Neural cell (in vitro differentiated cells): ENCODE measurements around the gene GPS2. TPM values are rescaled to one million over a fixed set of nuclear protein-coding genes. Genes with fewer than 3 reads are reported as not detected.

Experiments used
- H2AFZ ChIP-seq: fragments of 200-600, 300-800 bp; sonication (generic), shearing (Covaris generic); 2 replicates; pipeline ENCODE4 v1.6.0; 2014; ENCODE audit warnings: low read depth, mild to moderate bottlenecking, antibody characterized with exemption, low read length, moderate library complexity
- H3F3A ChIP-seq: fragments of 200-600 bp; shearing (Covaris generic); 2 replicates; pipeline ENCODE4 v1.6.1; 2016; ENCODE audit warnings: mild to moderate bottlenecking, moderate library complexity, mixed read lengths, antibody characterized with exemption, low read length; ENCODE audit not compliant: insufficient read depth, poor library complexity, severe bottlenecking
- H3K27ac ChIP-seq: fragments of 200-600, 300-800 bp; sonication (generic), shearing (Covaris generic); 2 replicates; pipeline ENCODE4 v1.5.1; 2014; ENCODE audit warnings: mild to moderate bottlenecking, low read length, moderate library complexity
- H3K27me3 ChIP-seq: fragments of 300-800, 200-600 bp; sonication (generic), shearing (Covaris generic); 2 replicates; pipeline ENCODE4 v1.6.0; 2014; ENCODE audit warnings: mild to moderate bottlenecking, low read depth, low read length, moderate library complexity; ENCODE audit not compliant: insufficient read depth
- H3K36me3 ChIP-seq: fragments of 300-800, 200-600 bp; sonication (generic), shearing (Covaris generic); 2 replicates; pipeline ENCODE4 v1.5.1; 2014; ENCODE audit warnings: mild to moderate bottlenecking, antibody characterized with exemption, low read length, moderate library complexity; ENCODE audit not compliant: insufficient read depth
- H3K4me2 ChIP-seq: fragments of 300-800, 200-600 bp; sonication (generic), shearing (Covaris generic); 2 replicates; pipeline ENCODE4 v1.6.0; 2014; ENCODE audit warnings: mild to moderate bottlenecking, low read length
- H3K4me3 ChIP-seq: fragments of 300-800, 200-600 bp; sonication (generic), shearing (Covaris generic); 2 replicates; pipeline ENCODE4 v1.5.1; 2014; ENCODE audit warnings: mild to moderate bottlenecking, low read length, moderate library complexity
- H3K79me2 ChIP-seq: fragments of 200-600 bp; shearing (Covaris generic); replicated peaks from 2 replicates; pipeline ENCODE4 v1.6.0; 2014; ENCODE audit warnings: mild to moderate bottlenecking, low read length, moderate library complexity; ENCODE audit not compliant: insufficient read depth
- H3K9ac ChIP-seq: fragments of 300-800, 200-600 bp; sonication (generic), shearing (Covaris generic); 2 replicates; pipeline ENCODE4 v1.6.1; 2016; ENCODE audit warnings: mild to moderate bottlenecking, low read length, mixed read lengths
- H3K9me2 ChIP-seq: fragments of 200-600 bp; shearing (Covaris generic); 2 replicates; pipeline ENCODE4 v1.6.1; 2016; ENCODE audit warnings: mild to moderate bottlenecking, low read length, mixed read lengths; ENCODE audit not compliant: insufficient read depth
- H3K9me3 ChIP-seq: fragments of 200-600, 300-800 bp; sonication (generic), shearing (Covaris generic); 2 replicates; pipeline ENCODE4 v1.6.1; 2016; ENCODE audit warnings: mild to moderate bottlenecking, mixed run types, low read length, moderate library complexity, mixed read lengths
- H4K20me1 ChIP-seq: fragments of 200-600 bp; shearing (Covaris generic); 2 replicates; pipeline ENCODE4 v1.6.1; 2016; ENCODE audit warnings: mild to moderate bottlenecking, mixed run types; ENCODE audit not compliant: insufficient read depth
- EP300 ChIP-seq: fragments of 450-650 bp; conservative IDR thresholded peaks from 2 replicates; pipeline ENCODE4 v1.6.1; 2014; ENCODE audit warnings: antibody characterized with exemption, mild to moderate bottlenecking, moderate library complexity; ENCODE audit not compliant: poor library complexity, severe bottlenecking
- EZH2 ChIP-seq: fragments of 200-600, 300-800 bp; shearing (Covaris generic), sonication (generic); IDR thresholded peaks from 2 replicates; pipeline ENCODE4 v1.6.1; 2014; ENCODE audit warnings: antibody characterized with exemption, low read length, borderline replicate concordance, mild to moderate bottlenecking; ENCODE audit not compliant: insufficient read depth, poor library complexity, severe bottlenecking
- MXI1 ChIP-seq: fragments of 450-650 bp; conservative IDR thresholded peaks from 2 replicates; pipeline ENCODE4 v1.6.1; 2014; ENCODE audit warnings: antibody characterized with exemption, mild to moderate bottlenecking; ENCODE audit not compliant: poor library complexity, severe bottlenecking
- POLR2AphosphoS5 ChIP-seq: IDR thresholded peaks from 2 replicates; pipeline ENCODE4 v1.6.1; 2012
- RAD21 ChIP-seq: fragments of 450-650 bp; conservative IDR thresholded peaks from 2 replicates; pipeline ENCODE4 v1.6.1; 2014; ENCODE audit warnings: antibody characterized with exemption, mild to moderate bottlenecking, moderate library complexity
- SMC3 ChIP-seq: fragments of 450-650 bp; conservative IDR thresholded peaks from 2 replicates; pipeline ENCODE4 v1.6.1; 2014; ENCODE audit warnings: antibody characterized with exemption, mild to moderate bottlenecking, moderate library complexity; ENCODE audit not compliant: poor library complexity
- TAF1 ChIP-seq: IDR thresholded peaks from 2 replicates; pipeline ENCODE4 v1.6.1; 2012; ENCODE audit warnings: low read depth
- polyA plus RNA-seq: library from polyadenylated mRNA; depleted of rRNA; stranded (reverse); fragments of >200 nt; gene quantifications from 2 replicates; pipeline ENCODE4 v1.2.3, GENCODE V29; 2014
- TF ChIP-seq, protein P1 (sequence below): fragments of 450-650 bp; IDR thresholded peaks from 2 replicates; pipeline ENCODE4 v1.5.1; 2014; ENCODE audit warnings: antibody characterized with exemption, mild to moderate bottlenecking, moderate library complexity; ENCODE audit not compliant: poor library complexity, severe bottlenecking
- TF ChIP-seq, protein P2 (sequence below): IDR thresholded peaks from 2 replicates; pipeline ENCODE4 v1.6.1; 2012; ENCODE audit warnings: borderline replicate concordance

The GPS2 gene
- polyA plus RNA-seq, 1 donor from 2014 or later: 108 TPM

DNA sequence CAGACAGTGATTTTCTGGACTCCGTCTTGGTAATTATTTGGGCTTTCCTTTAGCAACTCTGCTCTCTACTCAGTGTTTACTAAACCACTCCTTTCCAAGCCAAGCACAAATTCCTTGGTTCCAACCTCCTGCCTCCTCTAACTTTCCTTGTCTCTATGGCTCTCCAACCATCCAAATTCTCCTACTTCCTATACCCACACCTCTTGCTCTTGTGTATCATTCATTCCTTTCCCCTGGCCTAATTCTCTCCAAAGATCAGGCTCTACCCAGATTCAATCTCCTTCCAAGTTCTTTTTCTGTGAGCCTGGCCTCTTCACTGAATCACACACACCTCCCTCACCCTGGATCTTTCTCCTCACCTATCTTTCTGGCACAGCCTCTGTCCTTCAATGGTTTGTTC is 12.8 kb upstream of the GPS2 start:
- no peaks in the 10 kb centered on the region for H3K9me3 ChIP-seq
- no peak overlapping the region for H2AFZ ChIP-seq
- TF ChIP-seq MXI1 (no peak), TAF1 (no peak), EP300 (no peak), SMC3 (no peak), EZH2 (no peak), RAD21 (no peak), POLR2AphosphoS5 (no peak)
- TF ChIP-seq, protein P1, sequence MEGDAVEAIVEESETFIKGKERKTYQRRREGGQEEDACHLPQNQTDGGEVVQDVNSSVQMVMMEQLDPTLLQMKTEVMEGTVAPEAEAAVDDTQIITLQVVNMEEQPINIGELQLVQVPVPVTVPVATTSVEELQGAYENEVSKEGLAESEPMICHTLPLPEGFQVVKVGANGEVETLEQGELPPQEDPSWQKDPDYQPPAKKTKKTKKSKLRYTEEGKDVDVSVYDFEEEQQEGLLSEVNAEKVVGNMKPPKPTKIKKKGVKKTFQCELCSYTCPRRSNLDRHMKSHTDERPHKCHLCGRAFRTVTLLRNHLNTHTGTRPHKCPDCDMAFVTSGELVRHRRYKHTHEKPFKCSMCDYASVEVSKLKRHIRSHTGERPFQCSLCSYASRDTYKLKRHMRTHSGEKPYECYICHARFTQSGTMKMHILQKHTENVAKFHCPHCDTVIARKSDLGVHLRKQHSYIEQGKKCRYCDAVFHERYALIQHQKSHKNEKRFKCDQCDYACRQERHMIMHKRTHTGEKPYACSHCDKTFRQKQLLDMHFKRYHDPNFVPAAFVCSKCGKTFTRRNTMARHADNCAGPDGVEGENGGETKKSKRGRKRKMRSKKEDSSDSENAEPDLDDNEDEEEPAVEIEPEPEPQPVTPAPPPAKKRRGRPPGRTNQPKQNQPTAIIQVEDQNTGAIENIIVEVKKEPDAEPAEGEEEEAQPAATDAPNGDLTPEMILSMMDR: no peak
- TF ChIP-seq, protein P2, sequence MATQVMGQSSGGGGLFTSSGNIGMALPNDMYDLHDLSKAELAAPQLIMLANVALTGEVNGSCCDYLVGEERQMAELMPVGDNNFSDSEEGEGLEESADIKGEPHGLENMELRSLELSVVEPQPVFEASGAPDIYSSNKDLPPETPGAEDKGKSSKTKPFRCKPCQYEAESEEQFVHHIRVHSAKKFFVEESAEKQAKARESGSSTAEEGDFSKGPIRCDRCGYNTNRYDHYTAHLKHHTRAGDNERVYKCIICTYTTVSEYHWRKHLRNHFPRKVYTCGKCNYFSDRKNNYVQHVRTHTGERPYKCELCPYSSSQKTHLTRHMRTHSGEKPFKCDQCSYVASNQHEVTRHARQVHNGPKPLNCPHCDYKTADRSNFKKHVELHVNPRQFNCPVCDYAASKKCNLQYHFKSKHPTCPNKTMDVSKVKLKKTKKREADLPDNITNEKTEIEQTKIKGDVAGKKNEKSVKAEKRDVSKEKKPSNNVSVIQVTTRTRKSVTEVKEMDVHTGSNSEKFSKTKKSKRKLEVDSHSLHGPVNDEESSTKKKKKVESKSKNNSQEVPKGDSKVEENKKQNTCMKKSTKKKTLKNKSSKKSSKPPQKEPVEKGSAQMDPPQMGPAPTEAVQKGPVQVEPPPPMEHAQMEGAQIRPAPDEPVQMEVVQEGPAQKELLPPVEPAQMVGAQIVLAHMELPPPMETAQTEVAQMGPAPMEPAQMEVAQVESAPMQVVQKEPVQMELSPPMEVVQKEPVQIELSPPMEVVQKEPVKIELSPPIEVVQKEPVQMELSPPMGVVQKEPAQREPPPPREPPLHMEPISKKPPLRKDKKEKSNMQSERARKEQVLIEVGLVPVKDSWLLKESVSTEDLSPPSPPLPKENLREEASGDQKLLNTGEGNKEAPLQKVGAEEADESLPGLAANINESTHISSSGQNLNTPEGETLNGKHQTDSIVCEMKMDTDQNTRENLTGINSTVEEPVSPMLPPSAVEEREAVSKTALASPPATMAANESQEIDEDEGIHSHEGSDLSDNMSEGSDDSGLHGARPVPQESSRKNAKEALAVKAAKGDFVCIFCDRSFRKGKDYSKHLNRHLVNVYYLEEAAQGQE: no peak
- peak overlapping the region; percentile 93 for H3K27ac ChIP-seq
- H3F3A ChIP-seq: no peaks in the 10 kb centered on the region
- H3K4me3 ChIP-seq: peak overlapping the region; percentile 92
- H3K36me3 ChIP-seq: no peaks in the 10 kb centered on the region
- no peaks in the 10 kb centered on the region for H3K27me3 ChIP-seq
- peak overlapping the region; percentile 81 for H3K9ac ChIP-seq
- peak overlapping the region; percentile 92 for H3K4me2 ChIP-seq
- no peaks in the 10 kb centered on the region for H3K9me2 ChIP-seq
- H3K79me2 ChIP-seq: peaks cover 9% of the 10 kb centered on the region
- no peaks in the 10 kb centered on the region for H4K20me1 ChIP-seq

DNA sequence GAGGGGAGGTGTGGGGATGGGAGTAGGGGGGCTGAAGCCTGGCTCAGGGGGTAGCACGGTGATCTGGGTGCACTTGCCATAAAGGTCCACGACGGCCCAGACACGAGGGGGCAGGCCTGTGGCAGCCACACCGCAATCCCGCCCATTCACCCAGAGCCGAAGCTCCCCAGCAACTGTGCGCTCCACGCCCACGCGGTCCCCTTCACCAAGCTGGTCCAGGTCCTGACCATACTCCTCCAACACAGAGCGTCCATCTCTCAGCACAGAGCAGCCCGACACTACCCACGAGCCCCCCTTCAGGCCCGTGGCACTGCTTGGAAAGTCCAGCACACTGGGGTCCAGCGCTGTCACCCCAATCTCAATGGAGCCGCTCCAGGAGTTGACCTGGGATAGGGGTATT is 12.3 kb upstream of the GPS2 start:
- H3K27ac ChIP-seq: no peak overlapping the region
- H3K36me3 ChIP-seq: no peaks in the 10 kb centered on the region
- no peaks in the 10 kb centered on the region for H3K27me3 ChIP-seq
- H3K9me2 ChIP-seq: no peaks in the 10 kb centered on the region
- H3K9me3 ChIP-seq: no peaks in the 10 kb centered on the region
- peak overlapping the region; percentile 81 for H3K9ac ChIP-seq
- H3K4me2 ChIP-seq: no peak overlapping the region
- peak overlapping the region; percentile 92 for H3K4me3 ChIP-seq
- no peak overlapping the region for H2AFZ ChIP-seq
- H3F3A ChIP-seq: no peaks in the 10 kb centered on the region
- TF ChIP-seq TAF1 (no peak), EP300 (no peak), MXI1 (no peak), POLR2AphosphoS5 (no peak), SMC3 (no peak)
- TF ChIP-seq, protein P2: no peak
- no peaks in the 10 kb centered on the region for H4K20me1 ChIP-seq
- peaks cover 9% of the 10 kb centered on the region for H3K79me2 ChIP-seq
